Naive thymus-derived CD8-positive, alpha-beta T cell (primary cell): ENCODE results near the gene SLC38A3. TPM values are rescaled to one million over a fixed set of nuclear protein-coding genes. Genes with fewer than 3 reads are reported as not detected.
"Not testable (repeated sequence)": the region's sequence is repeated elsewhere in the genome, so short reads cannot be mapped to it uniquely, and the experiment has no call there.

ENCODE experiments used
- ATAC-seq, 2 donors: fragments of 150-1000 bp; cut with Tn5 transposase in 1 of 2; sonication (Bioruptor Pico), chemical (Tn5 transposase) in 1 of 2; 1 replicate in 1 of 2; 2 replicates in 1 of 2; pipeline ENCODE4 v1.10.0; 2021; ENCODE audit warnings: mild to moderate bottlenecking in 2 of 2, moderate library complexity in 2 of 2
- POLR2A ChIA-PET: fragments of 350-600 bp; sonication (Branson Sonifier 250); formaldehyde crosslinking; loops from one replicate; lab custom pipeline; 2021; ENCODE audit warnings: antibody characterized with exemption; lab: Charles Lee
- DNase-seq, 10 donors: peaks; one replicate each; pipeline versions ENCODE4 v3.0.0 to v3.0.0-alpha.2; 2020 to 2022
- H3K27ac Mint-ChIP-seq, 10 donors: one replicate each; pipeline ENCODE4 v1.8.0; 2020 to 2022; ENCODE audit warnings: mild to moderate bottlenecking in 10 of 10, mixed read lengths in 10 of 10, moderate library complexity in 4 of 10, inconsistent platforms in 1 of 10
- H3K27me3 Mint-ChIP-seq, 5 donors: one replicate each; pipeline ENCODE4 v1.8.0; 2021 to 2022; ENCODE audit warnings: mixed read lengths in 5 of 5
- H3K36me3 Mint-ChIP-seq, 3 donors: one replicate each; pipeline ENCODE4 v1.8.0; 2020 to 2022; ENCODE audit warnings: mixed read lengths in 3 of 3, mild to moderate bottlenecking in 2 of 3, inconsistent platforms in 1 of 3
- H3K4me1 Mint-ChIP-seq, 4 donors: one replicate each; pipeline ENCODE4 v1.8.0; 2021 to 2022; ENCODE audit warnings: mixed read lengths in 4 of 4
- H3K4me3 Mint-ChIP-seq, 10 donors: one replicate each; pipeline ENCODE4 v1.8.0; 2020 to 2022; ENCODE audit warnings: mild to moderate bottlenecking in 10 of 10, mixed read lengths in 10 of 10, moderate library complexity in 6 of 10, inconsistent platforms in 1 of 10
- H3K9me3 Mint-ChIP-seq, 9 donors: one replicate each; pipeline ENCODE4 v1.8.0; 2020 to 2022; ENCODE audit warnings: mixed read lengths in 9 of 9, mild to moderate bottlenecking in 3 of 9, inconsistent platforms in 1 of 9, moderate library complexity in 1 of 9
- polyA plus RNA-seq, 3 donors: library from polyadenylated mRNA; unstranded; fragments of 300-500 nt; fragmentation: Illumina TruSeq; gene quantifications; one replicate each; pipeline ENCODE4 v1.2.3, GENCODE V29; 2021
- total RNA-seq, 8 experiments: library from RNA in 2 of 8; stranded (reverse) in 2 of 8; gene quantifications; one replicate each; pipeline ENCODE4 v1.2.3 and lab custom pipeline; 2021 to 2026

Gene SLC38A3
- total and polyA plus RNA-seq, 5 experiments from 2014 or later, result not detected

DNA sequence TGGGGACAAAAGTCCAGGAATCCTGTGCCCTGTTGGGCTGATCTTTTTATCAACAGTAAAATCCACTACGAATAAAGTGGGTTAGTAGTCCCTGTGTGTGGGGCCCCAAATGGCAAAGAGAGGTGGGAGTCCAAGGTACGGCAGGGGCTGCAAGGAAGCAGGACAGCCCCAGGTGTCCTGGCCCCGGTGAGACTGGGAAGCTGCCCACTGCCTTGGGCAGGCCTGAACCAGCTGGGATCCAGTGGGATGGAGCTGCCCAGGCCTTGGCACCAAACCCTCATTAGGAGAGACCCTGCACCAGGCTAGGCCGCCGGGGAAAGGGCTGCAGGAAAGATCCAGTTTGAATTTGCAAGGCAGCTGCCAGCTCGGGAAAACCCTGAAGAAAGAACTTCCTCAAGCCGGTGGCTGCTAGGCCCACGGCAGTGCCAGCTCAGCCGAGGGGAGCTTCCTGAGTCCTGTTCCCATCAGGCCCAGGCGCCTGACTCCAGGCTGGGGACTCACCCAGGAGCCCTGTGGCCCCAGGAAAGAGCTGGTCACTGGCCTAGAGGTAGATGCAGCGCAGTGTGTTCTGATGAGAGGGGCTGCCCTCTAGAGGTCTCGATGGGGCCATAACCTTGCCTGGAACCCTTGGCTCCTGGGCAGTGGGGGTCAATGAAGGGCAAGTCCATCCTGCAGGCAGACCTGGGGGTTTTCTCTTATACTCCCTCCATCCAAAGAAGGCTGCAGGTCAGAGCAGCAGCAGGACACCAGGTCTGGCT is 16.5 kb downstream of the SLC38A3 start:
- peaks cover 0 to 3% (median 0%) of the 10 kb centered on the region in 5 donors for H3K27me3 Mint-ChIP-seq
- ATAC-seq (no peak), DNase-seq (no peak)
- POLR2A ChIA-PET, result no interaction called here
- no peak overlapping the region for H3K4me3 Mint-ChIP-seq
- H3K36me3 Mint-ChIP-seq, result no peaks in the 10 kb centered on the region
- no peaks in the 10 kb centered on the region for H3K9me3 Mint-ChIP-seq
- peaks cover 6 to 13% (median 6%) of the 10 kb centered on the region in 4 donors for H3K4me1 Mint-ChIP-seq
- peak overlapping the region in 1 of 10 donors; percentile 38 for H3K27ac Mint-ChIP-seq

DNA sequence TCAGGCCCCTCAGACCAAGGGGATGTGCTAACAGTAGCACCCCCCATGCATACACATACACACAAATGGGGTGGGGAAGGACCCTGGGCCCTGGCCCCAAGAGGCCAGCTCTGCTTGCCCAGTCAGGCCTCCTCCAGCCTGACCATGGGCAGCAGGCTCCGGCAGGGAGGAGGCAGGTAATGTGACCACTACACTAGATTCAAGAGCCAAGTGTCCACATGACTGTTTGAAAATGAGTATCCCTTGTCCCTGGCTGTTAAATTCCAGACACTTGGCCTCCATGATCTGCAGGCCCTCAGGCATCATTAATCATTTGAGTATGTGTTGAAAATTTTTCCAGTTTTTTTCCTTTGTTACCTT is 17.1 kb downstream of the SLC38A3 start:
- no peak for ATAC-seq
- DNase-seq, result no peak
- H3K9me3 Mint-ChIP-seq, result no peaks in the 10 kb centered on the region
- H3K4me1 Mint-ChIP-seq, result peaks cover 10 to 18% (median 12%) of the 10 kb centered on the region in 4 donors
- H3K27ac Mint-ChIP-seq, result peak overlapping the region in 1 of 10 donors; percentile 38
- H3K27me3 Mint-ChIP-seq, result peaks cover 0 to 3% (median 0%) of the 10 kb centered on the region in 5 donors
- POLR2A ChIA-PET, result no interaction called here
- H3K36me3 Mint-ChIP-seq, result no peaks in the 10 kb centered on the region
- no peak overlapping the region for H3K4me3 Mint-ChIP-seq

DNA sequence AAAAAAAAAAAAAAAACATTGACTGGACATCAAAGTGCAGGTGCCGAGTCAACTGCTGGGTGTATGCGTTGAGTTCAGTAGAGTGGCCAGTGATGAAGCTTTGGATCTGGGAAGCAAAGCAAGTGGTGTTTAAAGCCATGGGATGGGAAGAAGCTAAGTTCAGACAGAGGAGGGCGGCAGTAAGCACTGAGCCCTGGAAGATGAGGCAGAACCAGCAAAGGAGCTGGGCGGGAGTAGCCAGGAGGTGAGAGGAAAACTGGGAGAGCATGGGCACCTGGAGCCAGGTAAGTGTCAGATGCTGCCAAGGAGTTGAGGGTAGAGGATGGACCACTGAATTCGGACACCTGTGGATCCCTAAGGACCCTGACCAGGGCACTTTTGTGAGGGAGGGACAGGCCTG is 19.6 kb downstream of the SLC38A3 start:
- DNase-seq (no peak), ATAC-seq (no peak)
- Mint-ChIP-seq H3K27me3 (peaks cover 0 to 3% (median 0%) of the 10 kb centered on the region in 5 donors), H3K4me1 (peaks cover 18 to 33% (median 26%) of the 10 kb centered on the region in 4 donors), H3K36me3 (no peaks in the 10 kb centered on the region), H3K4me3 (peak overlapping the region in 5 of 10 donors; percentile 15 to 90 (median 45)), H3K9me3 (no peaks in the 10 kb centered on the region), H3K27ac (peak overlapping the region in 1 of 10 donors; percentile 84)
- POLR2A ChIA-PET, result interaction anchor here (1.2 to 4.5 kb wide), 2 partner anchors 31 to 102 kb away, joined by 3 to 48 read pairs; partner anchors contain the start of gene GNAT1

DNA sequence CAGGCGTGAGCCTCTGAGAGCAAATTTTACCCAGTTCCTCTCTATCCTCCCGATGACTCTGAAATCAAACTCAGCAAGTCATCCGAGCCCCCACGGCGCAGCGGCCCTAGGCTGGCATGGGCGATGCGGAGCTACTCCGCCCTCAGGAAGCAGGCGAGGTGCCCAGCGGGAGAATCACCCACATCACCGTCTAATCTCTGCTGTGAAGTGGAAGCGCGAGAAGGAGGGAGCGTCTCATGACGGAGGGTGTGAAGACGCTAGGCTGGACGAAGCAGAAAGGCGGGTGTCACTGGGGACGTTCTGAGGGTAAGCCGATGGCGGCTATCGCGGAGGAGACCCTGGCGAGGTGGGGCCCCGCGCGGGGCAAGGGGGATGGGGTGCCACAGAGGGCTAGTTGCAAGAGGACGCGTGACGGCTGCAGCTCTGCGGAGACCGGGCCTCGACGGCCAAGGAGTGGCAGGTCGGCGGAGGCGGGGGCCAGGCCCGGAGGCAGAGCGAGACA is 21.9 kb downstream of the SLC38A3 start:
- Mint-ChIP-seq H3K36me3 (no peaks in the 10 kb centered on the region), H3K27me3 (peaks cover 0 to 3% (median 0%) of the 10 kb centered on the region in 5 donors), H3K27ac (peak overlapping the region; percentile 82 to 96 (median 94)), H3K4me3 (peak overlapping the region; percentile 83 to 99 (median 95)), H3K4me1 (peaks cover 18 to 46% (median 26%) of the 10 kb centered on the region in 4 donors), H3K9me3 (no peaks in the 10 kb centered on the region)
- ATAC-seq, result peak; percentile 29 to 34
- DNase-seq, result peak in 3 of 10 donors; percentile 20 to 68 (median 45)
- POLR2A ChIA-PET, result interaction anchor here (0.6 to 6.1 kb wide), 12 partner anchors 10 to 1109 kb away, joined by 3 to 82 read pairs (median 8); partner anchors contain the start of genes GNAI2, GNAT1 and RBM5

DNA sequence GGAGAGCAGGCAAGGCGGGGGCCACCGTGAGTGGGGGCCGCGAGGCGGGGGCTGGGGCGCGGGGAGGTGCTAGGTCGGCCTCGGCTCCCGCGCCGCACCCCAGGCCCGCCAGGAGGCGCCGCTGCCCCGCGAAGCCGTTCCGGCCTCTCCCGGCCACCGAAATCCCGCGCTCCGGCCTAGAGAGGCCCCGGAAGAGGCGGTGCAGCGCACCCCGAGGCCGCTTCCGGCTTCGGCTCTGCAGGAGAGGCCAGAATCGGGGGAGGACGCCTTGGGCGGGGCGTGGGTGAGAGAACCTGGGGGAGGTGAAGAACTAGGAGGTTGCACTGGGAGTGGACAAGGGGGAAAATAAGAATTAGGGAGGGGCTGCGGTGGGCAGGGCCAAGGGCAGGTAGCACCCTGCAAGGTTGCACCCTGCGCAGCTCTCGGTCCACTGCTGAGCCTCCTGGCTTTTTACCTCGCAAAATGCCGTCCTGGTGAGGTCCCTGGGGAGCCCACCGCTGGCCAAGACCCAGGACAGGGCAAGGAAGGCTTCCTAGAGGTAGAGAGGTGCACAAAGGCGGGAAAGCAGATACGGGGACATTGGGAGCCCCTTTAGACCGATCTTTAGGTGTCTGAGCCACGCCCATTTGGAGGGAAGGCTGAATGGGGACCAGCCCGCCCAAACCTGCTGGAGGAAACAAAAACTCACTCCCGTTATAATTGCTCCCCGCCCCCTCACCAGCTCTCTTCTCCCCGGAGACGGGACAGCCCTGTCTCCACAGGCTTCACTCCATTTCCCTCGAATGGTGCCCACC is 22.5 kb downstream of the SLC38A3 start:
- Mint-ChIP-seq H3K27me3 (peaks cover 0 to 3% (median 0%) of the 10 kb centered on the region in 5 donors), H3K9me3 (no peaks in the 10 kb centered on the region), H3K4me3 (peak overlapping the region; percentile 90 to 99 (median 95)), H3K27ac (peak overlapping the region; percentile 88 to 96 (median 95)), H3K4me1 (peaks cover 21 to 50% (median 27%) of the 10 kb centered on the region in 4 donors), H3K36me3 (no peaks in the 10 kb centered on the region)
- ATAC-seq (peak; percentile 83 to 84), DNase-seq (peak; percentile 85 to 94 (median 92))
- POLR2A ChIA-PET, result interaction anchor here (0.6 to 6.1 kb wide), 14 partner anchors 10 to 1685 kb away, joined by 3 to 82 read pairs (median 8); partner anchors contain the start of genes GNAI2, GNAT1, IFRD2 and RBM5

DNA sequence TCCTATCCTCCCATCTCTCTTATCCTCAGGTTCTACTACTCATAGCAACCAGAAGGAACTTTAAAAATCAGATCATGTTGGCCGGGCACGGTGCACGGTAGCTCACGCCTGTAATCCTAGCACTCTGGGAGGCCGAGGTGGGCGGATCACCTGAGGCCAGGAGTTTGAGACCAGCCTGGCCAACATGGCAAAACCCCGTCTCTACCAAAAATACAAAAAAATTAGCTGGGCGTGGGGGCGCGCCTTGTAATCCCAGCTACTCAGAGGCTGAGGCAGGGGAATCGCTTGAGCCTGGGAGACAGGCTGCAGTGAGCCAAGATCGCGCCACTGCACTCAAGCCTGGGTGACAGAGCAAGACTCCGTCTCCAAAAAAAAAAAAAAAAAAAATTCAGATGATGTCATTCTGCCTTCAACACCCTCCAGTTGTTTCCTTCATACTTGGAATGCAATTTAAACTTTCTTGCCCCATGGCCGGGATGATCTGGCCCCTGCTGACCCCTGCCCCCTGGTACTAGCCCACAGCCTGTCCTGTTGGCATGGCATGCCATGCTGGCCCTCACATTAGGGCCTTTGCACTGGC is 23.2 kb downstream of the SLC38A3 start:
- not testable (repeated sequence) for H3K27me3 Mint-ChIP-seq, H3K36me3 Mint-ChIP-seq, H3K9me3 Mint-ChIP-seq, DNase-seq, ATAC-seq
- POLR2A ChIA-PET, result interaction anchor here (0.7 to 6.1 kb wide), 13 partner anchors 9 to 1686 kb away, joined by 3 to 82 read pairs (median 6); partner anchors contain the start of genes GNAI2, GNAT1, HYAL3 and IFRD2
- H3K4me1 Mint-ChIP-seq, result peaks cover 22 to 53% (median 32%) of the 10 kb centered on the region in 4 donors
- peak overlapping the region; percentile 90 to 99 (median 93) for H3K4me3 Mint-ChIP-seq
- peak overlapping the region; percentile 88 to 96 (median 94) for H3K27ac Mint-ChIP-seq

DNA sequence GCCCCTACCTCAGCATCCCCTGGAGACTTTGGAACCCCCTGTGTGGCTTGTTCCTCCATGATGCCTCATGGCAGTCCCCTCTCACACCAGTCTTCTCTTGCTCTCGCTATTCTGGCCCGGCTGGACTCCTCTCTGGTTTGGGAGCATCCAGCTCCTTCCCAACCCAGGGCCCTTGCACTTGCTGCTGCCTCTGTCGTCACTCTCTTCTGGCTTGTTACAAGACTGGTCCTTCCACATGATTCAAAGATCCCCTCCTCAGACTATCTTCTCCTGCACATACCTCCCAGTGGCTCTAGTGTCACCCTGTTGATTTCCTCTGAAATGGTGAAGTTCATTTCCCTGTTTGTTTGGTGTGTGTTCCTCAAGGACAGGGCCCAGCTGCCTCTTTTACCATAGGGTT is 24.4 kb downstream of the SLC38A3 start:
- H3K27ac Mint-ChIP-seq, result peak overlapping the region in 2 of 10 donors; percentile 13 to 37
- DNase-seq (no peak), ATAC-seq (no peak)
- H3K27me3 Mint-ChIP-seq, result no peaks in the 10 kb centered on the region
- peak overlapping the region in 7 of 10 donors; percentile 12 to 57 (median 33) for H3K4me3 Mint-ChIP-seq
- H3K4me1 Mint-ChIP-seq, result peaks cover 23 to 58% (median 33%) of the 10 kb centered on the region in 4 donors
- no peaks in the 10 kb centered on the region for H3K9me3 Mint-ChIP-seq
- H3K36me3 Mint-ChIP-seq, result no peaks in the 10 kb centered on the region
- POLR2A ChIA-PET, result interaction anchor here (1.6 to 6.1 kb wide), 5 partner anchors 8 to 70 kb away, joined by 6 to 82 read pairs (median 50); partner anchors contain the start of genes GNAI2, HYAL3, IFRD2 and NAA80

DNA sequence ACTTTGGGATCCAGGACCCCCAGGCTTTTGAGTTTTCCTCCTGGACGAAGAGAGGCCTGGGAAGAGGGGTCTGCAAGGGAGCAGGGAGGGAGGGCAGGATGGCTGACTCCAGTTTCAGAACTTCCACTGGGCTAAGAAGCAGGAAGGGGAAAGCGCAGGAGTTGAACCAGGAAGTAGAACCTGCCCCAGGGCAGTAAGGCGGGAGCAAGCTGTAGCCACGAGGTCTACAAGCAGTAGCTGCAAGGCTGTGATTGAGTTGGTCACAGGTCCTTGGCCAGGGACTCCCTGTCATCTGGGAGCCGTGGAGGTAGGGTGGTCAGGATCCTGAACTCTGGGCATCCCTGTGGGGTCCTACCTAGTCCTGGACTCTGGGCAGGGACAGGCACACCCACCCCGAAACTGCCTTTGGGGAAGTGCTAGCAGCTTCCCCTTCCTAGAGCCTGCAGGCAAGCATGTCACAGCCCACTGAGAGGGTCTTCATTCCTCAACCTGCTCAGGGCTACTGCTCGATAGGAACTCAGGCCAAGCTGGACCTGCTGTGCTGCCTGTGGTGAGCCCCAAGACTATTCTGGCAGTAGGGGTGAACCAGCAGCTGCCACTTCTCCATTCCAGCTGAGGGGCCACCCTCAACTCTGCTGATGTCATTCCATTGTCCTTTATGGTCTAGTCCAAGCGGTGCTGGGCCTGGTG is 25.2 kb downstream of the SLC38A3 start:
- Mint-ChIP-seq H3K4me3 (peak overlapping the region in 1 of 10 donors; percentile 34), H3K36me3 (no peaks in the 10 kb centered on the region), H3K27ac (no peak overlapping the region), H3K27me3 (no peaks in the 10 kb centered on the region), H3K9me3 (no peaks in the 10 kb centered on the region), H3K4me1 (peaks cover 20 to 61% (median 33%) of the 10 kb centered on the region in 4 donors)
- POLR2A ChIA-PET, result interaction anchor here (0.6 to 6.1 kb wide), 8 partner anchors 7 to 887 kb away, joined by 3 to 82 read pairs (median 6); partner anchors contain the start of genes GNAI2 and IFRD2
- ATAC-seq (no peak), DNase-seq (no peak)

DNA sequence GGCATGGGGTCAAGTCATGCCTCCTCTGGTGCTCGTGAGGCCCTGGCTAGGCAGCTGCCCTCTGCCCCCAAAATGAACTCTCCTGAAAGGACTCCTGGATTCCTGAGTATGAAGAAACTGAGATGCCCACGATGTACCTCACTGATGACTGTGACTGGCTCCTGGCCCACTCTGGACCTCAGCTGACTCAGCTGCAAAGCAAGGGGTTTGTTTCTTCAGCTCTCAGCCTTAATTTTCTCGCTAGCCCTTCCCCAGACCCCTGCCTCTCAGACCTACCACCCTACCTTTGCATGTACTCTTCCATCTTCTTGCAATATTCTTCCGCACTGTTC is 25.7 kb downstream of the SLC38A3 start:
- Mint-ChIP-seq H3K36me3 (no peaks in the 10 kb centered on the region), H3K4me1 (peaks cover 21 to 63% (median 37%) of the 10 kb centered on the region in 4 donors), H3K9me3 (no peaks in the 10 kb centered on the region), H3K27ac (peak overlapping the region in 2 of 10 donors; percentile 68 to 83), H3K27me3 (no peaks in the 10 kb centered on the region), H3K4me3 (peak overlapping the region in 1 of 10 donors; percentile 2)
- ATAC-seq (no peak), DNase-seq (no peak)
- POLR2A ChIA-PET, result interaction anchor here (0.6 to 6.1 kb wide), 6 partner anchors 11 to 887 kb away, joined by 3 to 50 read pairs (median 4); partner anchors contain the start of gene IFRD2

DNA sequence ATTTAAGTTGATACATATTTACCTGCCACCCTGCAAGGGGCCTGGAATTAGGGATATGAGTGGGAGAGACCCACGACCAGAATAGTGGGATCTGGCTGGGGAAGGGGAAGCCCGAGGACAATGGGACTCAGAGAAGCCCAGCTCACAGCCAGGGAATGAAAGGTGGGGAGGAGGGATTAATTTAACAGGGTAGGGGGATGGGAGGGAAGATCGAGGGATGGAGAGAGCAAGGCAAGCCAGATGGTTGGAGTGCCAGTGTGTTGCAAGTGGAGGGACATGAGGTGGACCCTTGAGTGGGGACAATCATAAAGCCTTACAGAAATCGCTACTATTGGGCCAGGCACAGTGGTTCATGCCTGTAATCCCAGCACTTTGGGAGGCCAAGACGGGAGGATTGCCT is 26.5 kb downstream of the SLC38A3 start:
- ATAC-seq, result no peak
- no peak for DNase-seq
- Mint-ChIP-seq H3K27me3 (no peaks in the 10 kb centered on the region), H3K9me3 (no peaks in the 10 kb centered on the region), H3K4me1 (peaks cover 19 to 58% (median 34%) of the 10 kb centered on the region in 4 donors), H3K27ac (peak overlapping the region in 2 of 10 donors; percentile 38 to 53), H3K4me3 (no peak overlapping the region), H3K36me3 (no peaks in the 10 kb centered on the region)
- POLR2A ChIA-PET, result interaction anchor here (1.3 to 6.1 kb wide), 3 partner anchors 11 to 61 kb away, joined by 4 to 50 read pairs (median 6); partner anchors contain the start of gene IFRD2

DNA sequence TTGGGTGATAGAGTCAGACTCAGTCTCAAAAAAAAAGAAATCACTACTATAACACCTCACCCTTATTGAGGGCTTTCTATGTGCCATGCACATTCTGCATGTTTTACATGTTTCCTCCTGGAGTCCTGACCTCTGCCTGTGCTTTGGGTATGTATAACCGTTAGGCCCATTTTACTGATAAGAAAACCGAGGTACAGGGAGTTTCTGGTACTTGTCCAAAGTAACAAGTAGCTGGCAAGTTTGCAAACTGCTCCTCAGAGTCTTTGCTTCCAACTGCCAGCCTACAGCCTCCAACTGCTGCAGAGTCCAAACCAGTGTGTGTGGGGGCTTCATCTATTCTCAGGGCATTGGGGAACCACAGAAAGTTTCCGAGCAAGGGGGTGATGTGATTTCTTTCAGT is 27.2 kb downstream of the SLC38A3 start:
- Mint-ChIP-seq H3K9me3 (no peaks in the 10 kb centered on the region), H3K4me1 (peaks cover 17 to 52% (median 31%) of the 10 kb centered on the region in 4 donors), H3K4me3 (no peak overlapping the region), H3K27ac (peak overlapping the region in 1 of 10 donors; percentile 74), H3K36me3 (no peaks in the 10 kb centered on the region), H3K27me3 (no peaks in the 10 kb centered on the region)
- no peak for ATAC-seq
- POLR2A ChIA-PET, result interaction anchor here (0.8 to 6.1 kb wide), 3 partner anchors 10 to 105 kb away, joined by 3 to 50 read pairs (median 6); no protein-coding TSS in a partner anchor
- DNase-seq, result no peak
